NCI-H1694 treated with DMSO at 0.1 percent for 48 hours (cell line): ENCODE measurements around the gene TMC1.
"Not testable (repeated sequence)": the region's sequence is repeated elsewhere in the genome, so short reads cannot be mapped to it uniquely, and the experiment has no call there.

Source experiments
- DNase-seq: peaks from one replicate; lab custom pipeline; 2025; lab: John Stamatoyannopoulos, UW

The TMC1 gene

GRCh38 chr9:72526901-72527800 is 5.7 kb downstream of the TMC1 start:
- no peak for DNase-seq

- no peak for DNase-seq
These were observed 6.4 kb downstream of the TMC1 start for GRCh38 chr9:72527801-72528195.

- no peak for DNase-seq
These were observed 8.1 kb downstream of the TMC1 start for GRCh38 chr9:72529531-72529930.

- no peak for DNase-seq
These were observed 11.9 kb downstream of the TMC1 start for GRCh38 chr9:72533322-72533721.

GRCh38 chr9:72534931-72535330 is 13.5 kb downstream of the TMC1 start:
- no peak for DNase-seq

GRCh38 chr9:72537011-72537545 is 15.7 kb downstream of the TMC1 start:
- no peak for DNase-seq

GRCh38 chr9:72537671-72538070 is 16.3 kb downstream of the TMC1 start:
- DNase-seq = no peak

GRCh38 chr9:72538921-72539702 is 17.7 kb downstream of the TMC1 start:
- no peak for DNase-seq

GRCh38 chr9:72539824-72540347 is 18.5 kb downstream of the TMC1 start:
- no peak for DNase-seq

- no peak for DNase-seq
These were observed 19.0 kb downstream of the TMC1 start for GRCh38 chr9:72540348-72540873.

GRCh38 chr9:72542537-72542833 is 21.1 kb downstream of the TMC1 start:
- DNase-seq = not testable (repeated sequence)

- DNase-seq = no peak
These were observed 21.5 kb downstream of the TMC1 start for GRCh38 chr9:72542917-72543316.

- no peak for DNase-seq
These were observed 29.9 kb downstream of the TMC1 start for GRCh38 chr9:72551306-72551705.

- DNase-seq = no peak
These were observed 30.9 kb downstream of the TMC1 start for GRCh38 chr9:72552356-72552755.

GRCh38 chr9:72554221-72554641 is 32.8 kb downstream of the TMC1 start:
- no peak for DNase-seq

GRCh38 chr9:72557549-72557948 is 36.1 kb downstream of the TMC1 start:
- DNase-seq = no peak

GRCh38 chr9:72560086-72560485 is 38.7 kb downstream of the TMC1 start:
- no peak for DNase-seq

GRCh38 chr9:72563806-72564205 is 42.4 kb downstream of the TMC1 start:
- DNase-seq = no peak

GRCh38 chr9:72564479-72565281 is 43.3 kb downstream of the TMC1 start:
- DNase-seq = no peak

GRCh38 chr9:72565535-72565934 is 44.1 kb downstream of the TMC1 start:
- no peak for DNase-seq

- no peak for DNase-seq
These were observed 52.9 kb downstream of the TMC1 start for GRCh38 chr9:72574156-72574810.
